Tibial nerve (tissue), 4 donors: ENCODE measurements around the gene TP63.

Experiments used
- CTCF ChIP-seq, 5 experiments: fragments of 200-600 bp in 3 of 5; fragments of 450-650 bp in 2 of 5; sonication (generic) in 3 of 5; IDR thresholded peaks; one replicate each; pipeline ENCODE4 v1.5.1; 2016 to 2019; ENCODE audit warnings: antibody characterized with exemption in 5 of 5, mild to moderate bottlenecking in 3 of 5, moderate library complexity in 2 of 5
- EP300 ChIP-seq, 2 donors: sonication (generic); formaldehyde crosslinking; IDR thresholded peaks; one replicate each; pipeline ENCODE4 v1.6.1; 2017; ENCODE audit warnings: antibody characterized with exemption in 2 of 2, mild to moderate bottlenecking in 1 of 2

DNA sequence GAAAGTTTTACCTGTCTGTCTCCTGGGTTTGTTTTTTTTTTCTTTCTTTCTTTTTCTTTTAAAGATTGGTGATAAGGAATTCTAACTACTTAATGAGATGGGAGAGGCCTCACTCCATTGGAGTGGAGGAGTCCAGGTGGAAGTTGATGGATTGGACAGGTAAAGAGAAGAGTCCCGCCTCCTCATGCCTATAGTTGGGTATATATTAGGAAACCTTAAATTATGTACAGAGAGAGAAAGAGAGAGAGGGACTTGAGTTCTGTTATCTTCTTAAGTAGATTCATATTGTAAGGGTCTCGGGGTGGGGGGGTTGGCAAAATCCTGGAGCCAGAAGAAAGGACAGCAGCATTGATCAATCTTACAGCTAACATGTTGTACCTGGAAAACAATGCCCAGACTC, 158.2 kb downstream of the TP63 start:
- TF ChIP-seq CTCF (IDR thresholded peaks at IDR 0.05) (no peak), EP300 (IDR thresholded peaks at IDR 0.05) (no peak)
